Measurements from ENCODE around the gene SYS1. TPM values are rescaled to one million over a fixed set of nuclear protein-coding genes. Genes with fewer than 3 reads are reported as not detected.
"Not testable (repeated sequence)": the region's sequence is repeated elsewhere in the genome, so short reads cannot be mapped to it uniquely, and the experiment has no call there.

Gene SYS1
- polyA plus RNA-seq, 1 donor: 31.9 TPM

DNA sequence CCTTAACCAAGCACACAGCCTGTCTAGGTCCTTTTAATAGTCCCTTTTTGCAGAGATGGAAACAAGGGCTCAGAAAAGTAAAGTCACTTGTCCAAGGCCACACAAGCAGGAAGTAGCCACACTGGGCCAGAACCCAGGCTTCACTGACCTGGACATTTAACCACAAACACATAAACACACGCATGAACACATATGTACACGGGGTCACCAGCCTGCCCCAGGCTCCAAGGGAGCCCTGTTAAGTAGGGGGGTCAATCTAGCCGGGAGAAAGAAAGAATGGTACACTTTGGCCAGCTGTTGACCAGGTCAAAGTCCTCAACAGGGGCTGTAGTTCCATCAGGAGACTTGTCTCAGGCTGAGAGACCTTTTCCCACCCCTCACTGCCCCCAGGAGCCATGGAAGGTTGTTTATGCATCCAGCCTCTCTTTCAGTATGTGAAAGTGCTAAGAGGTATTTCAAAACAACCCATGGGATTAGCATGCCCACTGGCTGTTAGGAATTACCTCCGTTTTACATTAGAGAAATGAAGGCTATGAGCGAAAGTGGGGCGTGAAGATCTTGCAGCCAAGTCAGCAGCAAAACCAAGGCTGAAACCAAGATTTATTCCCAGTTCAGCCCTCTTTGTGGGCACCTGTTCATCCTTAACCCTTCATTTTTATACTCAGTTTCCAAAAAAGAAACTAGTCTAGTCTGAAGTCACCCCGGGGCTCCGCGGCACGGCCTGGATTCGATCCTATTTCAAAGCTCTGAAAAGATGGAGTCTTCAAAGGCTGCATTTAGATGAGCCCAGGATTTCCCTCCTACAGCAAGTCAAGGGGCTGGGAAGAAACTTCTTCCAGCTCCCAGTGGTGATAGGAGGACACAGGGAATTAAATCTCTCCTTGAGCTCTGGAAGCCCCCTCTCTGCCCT is 24.6 kb upstream of the SYS1 start:
- DNase-seq: no peak

DNA sequence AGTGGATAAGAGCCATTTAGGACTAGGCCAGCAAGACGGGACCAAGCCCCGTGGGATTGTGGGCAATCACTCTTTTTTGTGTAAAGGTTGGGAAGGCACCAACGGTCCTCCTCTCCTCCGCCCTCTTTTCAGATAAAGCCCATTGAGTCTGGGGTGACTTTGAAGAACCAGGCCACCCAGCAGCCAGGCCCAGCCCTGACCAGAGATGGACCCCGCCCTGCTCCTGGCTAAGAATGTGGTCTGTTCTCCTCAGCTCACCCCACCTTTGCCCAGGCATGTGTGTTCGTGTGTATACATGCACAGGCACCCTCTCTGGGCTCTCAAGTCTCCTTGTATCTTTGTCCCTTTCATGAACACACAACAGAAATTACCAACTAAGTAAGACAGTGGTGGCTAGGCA is 23.9 kb upstream of the SYS1 start:
- no peak for DNase-seq

DNA sequence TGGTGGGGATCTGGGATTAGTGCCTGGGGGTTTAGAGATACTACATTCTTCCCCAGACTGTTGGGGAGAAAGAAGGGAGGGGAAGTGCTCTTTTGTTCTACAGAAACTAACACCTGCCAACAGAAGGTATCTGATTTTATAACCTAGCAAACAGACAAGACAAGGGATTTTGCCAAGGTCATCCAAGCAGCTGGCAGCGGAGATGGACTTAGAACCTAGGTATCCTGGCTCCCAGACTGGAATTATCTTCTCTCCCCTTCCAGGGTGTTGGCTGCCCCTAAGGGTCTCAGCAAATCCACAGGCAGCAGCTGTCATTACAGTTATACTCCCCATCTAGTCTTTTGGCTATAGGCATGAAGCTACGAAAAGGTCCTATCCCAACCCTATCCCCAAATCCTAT is 23.2 kb upstream of the SYS1 start:
- DNase-seq: no peak

- DNase-seq: no peak
Observed at GRCh38 chr20:45340236-45340847, 22.6 kb upstream of the SYS1 start.

- no peak for DNase-seq
Observed at GRCh38 chr20:45340951-45341350, 22.0 kb upstream of the SYS1 start.

- DNase-seq: no peak
Observed at GRCh38 chr20:45341579-45341938, 21.4 kb upstream of the SYS1 start.

- no peak for DNase-seq
Observed at GRCh38 chr20:45341939-45342854, 20.8 kb upstream of the SYS1 start.

GRCh38 chr20:45342855-45343531 is 20.0 kb upstream of the SYS1 start:
- DNase-seq: no peak

DNA sequence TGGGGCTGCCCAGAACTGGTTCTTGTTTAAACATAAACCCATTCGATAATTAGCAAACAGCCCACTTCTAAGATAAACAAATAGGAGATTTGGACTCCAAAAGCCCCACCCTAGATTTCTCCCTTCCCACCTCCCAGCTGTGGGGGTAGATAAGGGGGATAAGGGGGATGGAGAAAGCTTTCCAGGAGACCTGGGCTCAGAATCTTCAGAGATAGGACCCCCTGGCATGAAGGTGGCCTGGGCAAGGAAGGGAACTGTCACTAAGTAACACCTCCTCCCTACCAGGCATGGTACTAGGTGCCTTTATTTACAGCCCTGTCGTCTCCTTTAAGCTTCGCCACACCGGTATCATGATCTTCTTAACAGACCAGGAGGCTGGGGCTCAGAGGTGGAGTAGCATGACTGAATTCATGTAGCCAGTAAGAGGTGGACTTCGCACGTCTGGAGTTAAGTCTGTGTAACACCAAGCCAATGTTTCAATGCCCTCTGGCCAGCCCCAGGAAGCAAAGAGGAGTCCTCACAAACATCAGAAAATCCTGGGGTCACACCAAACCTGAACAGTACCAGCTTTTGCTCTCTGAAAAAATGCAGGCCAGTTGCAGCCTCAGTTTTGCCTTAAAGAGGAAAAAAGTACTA is 19.3 kb upstream of the SYS1 start:
- DNase-seq: no peak

- no peak for DNase-seq
Observed at GRCh38 chr20:45344168-45344860, 18.6 kb upstream of the SYS1 start.

GRCh38 chr20:45345104-45345936 is 17.6 kb upstream of the SYS1 start:
- no peak for DNase-seq

DNA sequence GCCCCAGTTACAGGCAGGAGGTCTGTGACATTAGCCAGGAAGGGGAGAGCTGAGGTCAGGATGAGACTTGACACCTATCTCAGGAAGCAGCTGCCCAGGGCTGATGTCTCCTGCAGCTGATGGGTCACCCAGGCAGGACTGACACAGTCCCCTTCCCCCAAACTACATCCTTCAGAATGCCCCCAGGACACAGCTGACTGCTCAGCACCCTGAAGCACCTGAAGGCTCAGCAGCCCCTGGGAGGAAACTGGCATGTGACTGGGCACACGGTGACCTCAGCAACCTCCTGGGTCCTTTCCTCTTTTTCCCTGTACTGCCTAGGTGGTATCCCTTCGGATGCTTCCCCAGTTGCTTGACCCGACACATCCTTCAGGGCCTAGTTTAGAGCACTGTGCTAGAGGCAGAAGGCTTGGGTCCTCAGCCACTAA is 16.7 kb upstream of the SYS1 start:
- DNase-seq: no peak

DNA sequence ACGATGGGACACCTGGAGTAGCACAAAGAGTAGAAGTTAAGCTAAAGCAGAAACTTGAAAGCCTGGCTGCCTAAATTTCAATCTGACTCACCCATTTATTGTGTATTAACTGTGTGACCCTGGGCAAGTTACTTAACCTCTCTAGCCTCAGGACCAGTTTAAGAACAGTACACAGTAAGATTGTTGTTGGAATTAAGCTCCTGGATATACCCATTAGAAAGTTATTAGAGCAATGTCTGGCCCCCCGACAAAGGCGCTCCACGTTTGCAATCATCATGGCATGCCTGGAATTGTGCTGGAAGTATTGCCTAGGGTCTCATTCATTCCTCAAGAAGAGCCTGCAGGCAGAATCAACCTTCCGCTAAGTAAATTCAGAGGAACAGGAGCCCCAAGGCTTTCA is 16.1 kb upstream of the SYS1 start:
- DNase-seq: no peak

DNA sequence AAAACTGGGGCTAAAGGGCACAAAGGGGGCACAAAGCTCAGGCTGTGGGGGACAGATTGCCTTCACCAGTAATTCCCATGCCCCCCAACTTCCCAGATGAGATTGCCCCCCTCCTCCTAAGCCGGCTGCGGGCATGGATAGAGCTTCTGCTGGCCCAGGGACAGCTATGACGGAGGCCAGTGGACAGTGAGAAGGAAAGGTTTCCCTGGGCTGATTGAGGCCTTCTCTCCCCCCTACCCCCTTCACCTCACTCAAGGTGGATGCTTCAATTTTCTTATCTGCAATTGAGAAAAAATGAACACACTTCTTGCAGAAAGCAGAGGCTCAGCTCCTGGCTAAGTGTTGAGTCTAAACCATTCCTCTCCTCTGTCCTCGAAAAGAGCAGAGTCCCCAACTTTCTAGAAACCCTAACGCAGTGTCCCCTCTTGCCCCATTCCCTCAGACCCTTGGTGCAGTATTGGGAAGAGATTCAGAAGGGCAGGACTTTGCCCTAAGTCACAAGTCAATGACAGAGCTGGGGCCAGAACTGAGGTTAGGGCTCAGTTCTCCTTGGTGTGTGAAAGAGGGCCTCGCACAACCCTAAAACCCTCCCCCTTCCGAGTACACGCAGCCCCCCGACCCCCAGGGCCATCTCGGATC is 15.5 kb upstream of the SYS1 start:
- no peak for DNase-seq

DNA sequence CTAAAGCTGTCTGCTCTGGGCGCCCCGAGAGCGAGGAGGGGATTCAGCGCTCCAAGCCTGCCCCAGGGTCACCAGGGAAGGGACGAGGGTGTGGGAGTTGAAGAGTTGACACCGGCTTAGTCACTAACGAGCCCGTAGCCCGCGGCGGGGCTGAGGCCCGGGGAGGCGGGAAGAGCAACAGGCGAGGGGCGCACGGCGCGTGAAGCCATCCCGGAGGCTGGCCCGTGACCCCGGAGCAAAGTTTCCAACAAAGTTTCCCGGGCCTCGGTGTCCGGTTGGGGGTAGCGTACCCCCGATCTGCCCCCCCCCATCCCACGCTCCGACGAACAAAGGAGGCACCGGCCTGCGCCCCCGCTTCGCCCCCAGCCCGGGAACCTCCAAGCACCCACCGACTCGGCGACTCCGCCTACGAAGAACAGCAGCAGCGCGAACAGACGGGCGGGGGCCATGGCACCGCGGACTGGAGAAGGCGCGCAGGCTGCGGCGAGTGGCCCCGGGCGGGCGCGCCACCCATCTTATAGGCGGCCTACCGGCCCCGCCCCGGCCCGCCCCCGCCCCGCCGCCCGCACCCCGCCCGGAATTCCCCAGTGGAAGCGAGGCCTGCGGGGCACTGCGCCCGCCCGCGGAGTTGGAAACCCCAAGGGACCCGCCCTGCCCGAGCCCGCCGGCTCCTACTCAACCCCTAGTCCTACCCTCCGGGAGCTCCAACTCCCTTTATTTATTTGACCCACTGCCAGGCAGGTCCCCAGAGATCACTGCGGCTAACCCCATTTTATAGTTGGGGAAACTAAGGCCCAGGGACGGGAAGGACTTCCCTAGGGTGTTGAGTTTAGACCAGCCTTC is 14.8 kb upstream of the SYS1 start, which contains the start of gene SDC4:
Gene SDC4 (minus strand): TSS at position 489 of the 843 bp plus-strand sequence. CDS start 40 bp downstream, at position 449.
- DNase-seq: no peak

DNA sequence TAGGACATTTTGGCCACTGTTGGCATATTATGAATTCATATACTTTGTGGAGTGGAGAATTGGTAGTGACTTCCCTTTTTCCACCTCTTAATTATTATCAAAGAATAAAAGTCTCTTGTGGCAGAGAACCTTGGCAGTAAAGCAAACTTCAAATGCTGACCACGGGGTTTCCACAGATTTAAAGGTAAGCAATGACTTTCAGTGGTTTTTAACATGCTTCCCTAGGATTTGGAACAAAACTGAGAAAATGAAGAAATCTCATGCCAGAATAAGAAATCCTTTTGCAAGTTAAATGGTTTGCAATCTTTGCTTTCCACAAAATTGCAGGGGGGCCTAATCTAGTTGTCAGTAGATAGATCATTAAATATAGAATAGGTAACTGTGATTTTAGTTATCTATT is 12.7 kb upstream of the SYS1 start:
- no peak for DNase-seq

DNA sequence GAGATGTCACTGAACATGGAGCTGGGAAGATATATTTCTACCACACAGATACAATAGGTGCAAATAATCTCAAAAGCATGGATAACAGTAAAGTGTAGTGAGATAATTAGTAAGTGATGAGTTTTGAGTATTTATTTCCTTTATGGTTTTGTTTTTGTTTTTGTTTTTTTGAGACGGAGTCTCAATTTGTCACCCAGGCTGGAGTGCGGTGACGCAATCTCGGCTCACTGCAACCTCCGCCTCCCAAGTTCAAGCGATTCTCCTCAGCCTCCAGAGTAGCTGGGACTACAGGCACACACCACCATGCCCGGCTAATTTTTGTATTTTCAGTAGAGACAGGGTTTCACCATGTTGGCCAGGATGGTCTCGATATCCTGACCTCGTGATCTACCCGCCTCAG is 12.2 kb upstream of the SYS1 start:
- DNase-seq: not testable (repeated sequence)

- no peak for DNase-seq
Observed at GRCh38 chr20:45352729-45353128, 10.2 kb upstream of the SYS1 start.

Measured in left kidney (tissue), 2 donors.